A549 (cell line): Measurements from ENCODE around the gene AFMID.

Experiments used
- BCL3 ChIP-seq: fragments of >200 bp; sonication (Bioruptor Twin); formaldehyde crosslinking; IDR thresholded peaks from 3 replicates; pipeline ENCODE4 v1.6.1; 2016
- CTCF ChIP-seq: fragments of >200 bp; sonication (Bioruptor Twin); formaldehyde crosslinking; IDR thresholded peaks from 3 replicates; pipeline ENCODE4 v1.5.1; 2016
- TF ChIP-seq, protein P1 (sequence below): fragments of 250-450 bp; sonication (Bioruptor Pico); IDR thresholded peaks from 2 replicates; pipeline ENCODE4 v1.5.0; 2021; ENCODE audit warnings: mild to moderate bottlenecking, moderate library complexity, borderline replicate concordance

DNA sequence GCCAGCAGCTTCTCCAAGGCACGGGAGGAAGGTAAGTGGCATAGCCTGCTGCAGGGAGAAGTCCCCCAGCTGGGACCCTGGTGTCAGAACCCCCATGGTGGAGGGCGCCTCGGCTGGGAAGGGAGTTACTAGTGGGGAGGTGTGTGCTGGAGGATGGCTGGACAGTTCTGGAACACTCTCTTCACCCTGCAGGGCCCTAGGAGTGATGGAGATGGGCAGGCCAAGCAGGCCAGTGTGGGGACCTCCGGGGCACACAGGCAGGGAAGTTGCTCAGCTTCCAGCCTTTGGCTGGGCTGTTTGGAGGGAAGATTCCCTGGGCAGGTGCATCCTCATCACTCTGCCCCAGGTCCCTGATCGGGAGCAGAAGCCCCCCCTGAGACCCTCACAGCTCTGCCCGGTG is 40.3 kb upstream of the AFMID start:
- no peak for TF ChIP-seq CTCF
- TF ChIP-seq, protein P1, sequence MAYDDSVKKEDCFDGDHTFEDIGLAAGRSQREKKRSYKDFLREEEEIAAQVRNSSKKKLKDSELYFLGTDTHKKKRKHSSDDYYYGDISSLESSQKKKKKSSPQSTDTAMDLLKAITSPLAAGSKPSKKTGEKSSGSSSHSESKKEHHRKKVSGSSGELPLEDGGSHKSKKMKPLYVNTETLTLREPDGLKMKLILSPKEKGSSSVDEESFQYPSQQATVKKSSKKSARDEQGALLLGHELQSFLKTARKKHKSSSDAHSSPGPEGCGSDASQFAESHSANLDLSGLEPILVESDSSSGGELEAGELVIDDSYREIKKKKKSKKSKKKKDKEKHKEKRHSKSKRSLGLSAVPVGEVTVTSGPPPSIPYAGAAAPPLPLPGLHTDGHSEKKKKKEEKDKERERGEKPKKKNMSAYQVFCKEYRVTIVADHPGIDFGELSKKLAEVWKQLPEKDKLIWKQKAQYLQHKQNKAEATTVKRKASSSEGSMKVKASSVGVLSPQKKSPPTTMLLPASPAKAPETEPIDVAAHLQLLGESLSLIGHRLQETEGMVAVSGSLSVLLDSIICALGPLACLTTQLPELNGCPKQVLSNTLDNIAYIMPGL (CRISPR knock-in tag) = no peak
- TF ChIP-seq BCL3 = no peak
